ENCODE measurements around the gene MOB2.

The MOB2 gene

GRCh38 chr11:1422981-1423380 lies 63.6 kb downstream of the MOB2 start:
- Histone ChIP-seq H3K9ac (no peak overlapping the region), H3K4me3 (no peak overlapping the region), H3K36me3 (no peaks in the 10 kb centered on the region), H4K20me1 (peaks cover 0 to 41% (median 9%) of the 10 kb centered on the region in 11 experiments; a peak in 7 of 22 replicates), H3K27ac (no peak overlapping the region), H3K9me3 (replicated peaks in 1 of 11) (peaks cover 21 to 27% (median 22%) of the 10 kb centered on the region in 11 experiments), H3K27me3 (peaks cover 0 to 25% (median 9%) of the 10 kb centered on the region in 11 experiments; a peak in 10 of 22 replicates), H3K4me2 (no peak overlapping the region), H3K4me1 (peaks cover 0 to 15% (median 5%) of the 10 kb centered on the region in 10 experiments; a peak in 8 of 20 replicates)
- no peak for TF ChIP-seq Cebpa-rat (IDR thresholded peaks at IDR 0.05)

- Histone ChIP-seq H3K27ac (no peak overlapping the region), H3K9ac (no peak overlapping the region), H3K4me2 (no peak overlapping the region), H3K4me3 (no peak overlapping the region), H3K36me3 (no peaks in the 10 kb centered on the region), H4K20me1 (peaks cover 0 to 36% (median 4%) of the 10 kb centered on the region in 11 experiments; a peak in 7 of 22 replicates), H3K9me3 (replicated peaks in 1 of 11) (peaks cover 24 to 32% (median 27%) of the 10 kb centered on the region in 11 experiments), H3K27me3 (peaks cover 0 to 25% (median 9%) of the 10 kb centered on the region in 11 experiments; a peak in 10 of 22 replicates), H3K4me1 (peaks cover 0 to 15% (median 5%) of the 10 kb centered on the region in 10 experiments; a peak in 8 of 20 replicates)
- TF ChIP-seq Cebpa-rat (IDR thresholded peaks at IDR 0.05), result no peak
Measured at GRCh38 chr11:1422481-1422880, 64.1 kb downstream of the MOB2 start.

GRCh38 chr11:1421291-1421690 lies 65.3 kb downstream of the MOB2 start:
- no peak overlapping the region for H3K27ac ChIP-seq
- peaks cover 0 to 22% (median 9%) of the 10 kb centered on the region in 11 experiments; a peak in 10 of 22 replicates for H3K27me3 ChIP-seq
- peak overlapping the region in 5 of 11 experiments; percentile 12 to 43 (median 17); a peak in 3 of 22 replicates for H3K4me2 ChIP-seq
- H3K9ac ChIP-seq, result no peak overlapping the region
- H3K36me3 ChIP-seq, result no peaks in the 10 kb centered on the region
- peaks cover 36 to 44% (median 39%) of the 10 kb centered on the region in 11 experiments for H3K9me3 ChIP-seq (replicated peaks in 1 of 11)
- peaks cover 0 to 30% (median 0%) of the 10 kb centered on the region in 11 experiments; a peak in 5 of 22 replicates for H4K20me1 ChIP-seq
- H3K4me1 ChIP-seq, result peaks cover 0 to 15% (median 5%) of the 10 kb centered on the region in 10 experiments; a peak in 8 of 20 replicates
- no peak for TF ChIP-seq Cebpa-rat (IDR thresholded peaks at IDR 0.05)
- no peak overlapping the region for H3K4me3 ChIP-seq

- H3K27ac ChIP-seq, result no peak overlapping the region
- H3K27me3 ChIP-seq, result peaks cover 0 to 10% (median 3%) of the 10 kb centered on the region in 11 experiments; a peak in 10 of 22 replicates
- peaks cover 0 to 8% (median 0%) of the 10 kb centered on the region in 10 experiments; a peak in 5 of 20 replicates for H3K4me1 ChIP-seq
- no peak overlapping the region for H3K9ac ChIP-seq
- no peaks in the 10 kb centered on the region for H3K36me3 ChIP-seq
- H3K4me3 ChIP-seq, result no peak overlapping the region
- H4K20me1 ChIP-seq, result peaks cover 0 to 18% (median 0%) of the 10 kb centered on the region in 11 experiments; a peak in 4 of 22 replicates
- no peak overlapping the region for H3K4me2 ChIP-seq
- peaks cover 51 to 59% (median 54%) of the 10 kb centered on the region in 11 experiments for H3K9me3 ChIP-seq (replicated peaks in 1 of 11)
- TF ChIP-seq Cebpa-rat (IDR thresholded peaks at IDR 0.05), result no peak
Measured at GRCh38 chr11:1419811-1420210, 66.8 kb downstream of the MOB2 start.

Data from BLaER1 treated with 17β-estradiol and CSF1 and Interleukin-3, amounts not matched to agents 10 nM and 100 nM (cell line).